Measurements from ENCODE around the gene TRIM32. TPM values are rescaled to one million over a fixed set of nuclear protein-coding genes. Genes with fewer than 3 reads are reported as not detected.
A peak's percentile ranks its signal among the peaks of the same experiment; 100 is the strongest.

TRIM32 gene
- total and polyA plus RNA-seq, 2 of the 13 experiments (the other 11 are each of a cell fraction or from before 2014, with no cell fraction given) = 6.5 to 7.7 TPM

GRCh38 chr9:116686693-116687073 is 422 bp upstream of the TRIM32 start (continued):
- TF ChIP-seq ZNF329 (CRISPR knock-in tag; IDR thresholded peaks at IDR 0.05; ENCODE audit: low read depth) (no peak), ZNF296 (CRISPR knock-in tag; conservative IDR thresholded peaks at IDR 0.05) (no peak), RCOR2 (CRISPR knock-in tag; IDR thresholded peaks at IDR 0.05) (peak; percentile 63; the same call in 1 of the 2 replicates), THAP9 (CRISPR knock-in tag; IDR thresholded peaks at IDR 0.05; ENCODE audit: borderline replicate concordance) (0 out of 2 replicates have a peak, but pooled peaks have one; percentile 16), ADNP (CRISPR knock-in tag; IDR thresholded peaks at IDR 0.05) (0 out of 2 replicates have a peak, but pooled peaks have one; percentile 74), NCOA2 (CRISPR knock-in tag; IDR thresholded peaks at IDR 0.05) (no peak), ZNF138 (CRISPR knock-in tag; IDR thresholded peaks at IDR 0.05; ENCODE audit: low read depth) (no peak), ZNF136 (CRISPR knock-in tag; IDR thresholded peaks at IDR 0.05; ENCODE audit: low read depth) (0 out of 2 replicates have a peak, but pooled peaks have one; percentile 63), ZNF598 (CRISPR knock-in tag; IDR thresholded peaks at IDR 0.05; ENCODE audit: borderline replicate concordance) (peak; percentile 80; the same call in 1 of the 2 replicates), RBAK (CRISPR knock-in tag; IDR thresholded peaks at IDR 0.05) (0 out of 2 replicates have a peak, but pooled peaks have one; percentile 36), CEBPB (IDR thresholded peaks at IDR 0.05; ENCODE audit: borderline replicate concordance, low read depth, low read length) (no peak), GLI4 (CRISPR knock-in tag; IDR thresholded peaks at IDR 0.05; ENCODE audit: borderline replicate concordance) (0 out of 2 replicates have a peak, but pooled peaks have one; percentile 51), FOXC1 (CRISPR knock-in tag; IDR thresholded peaks at IDR 0.05; ENCODE audit: borderline replicate concordance) (peak; percentile 73; the same call in 1 of the 2 replicates), ZNF709 (CRISPR knock-in tag; IDR thresholded peaks at IDR 0.05) (peak; percentile 29; the same call in 1 of the 2 replicates), ZMYM3 (CRISPR knock-in tag; IDR thresholded peaks at IDR 0.05) (peak; percentile 97), ZNF589 (CRISPR knock-in tag; conservative IDR thresholded peaks at IDR 0.05) (no peak), GZF1 (CRISPR knock-in tag; IDR thresholded peaks at IDR 0.05) (peak; percentile 32; the same call in 1 of the 2 replicates), FOXA3 (CRISPR knock-in tag; IDR thresholded peaks at IDR 0.05) (no peak), MIER2 (CRISPR knock-in tag; IDR thresholded peaks at IDR 0.05) (no peak), ZMAT3 (CRISPR knock-in tag; conservative IDR thresholded peaks at IDR 0.05) (0 out of 2 replicates have a peak, but pooled peaks have one; percentile 13)
- TF ChIP-seq, protein P1, sequence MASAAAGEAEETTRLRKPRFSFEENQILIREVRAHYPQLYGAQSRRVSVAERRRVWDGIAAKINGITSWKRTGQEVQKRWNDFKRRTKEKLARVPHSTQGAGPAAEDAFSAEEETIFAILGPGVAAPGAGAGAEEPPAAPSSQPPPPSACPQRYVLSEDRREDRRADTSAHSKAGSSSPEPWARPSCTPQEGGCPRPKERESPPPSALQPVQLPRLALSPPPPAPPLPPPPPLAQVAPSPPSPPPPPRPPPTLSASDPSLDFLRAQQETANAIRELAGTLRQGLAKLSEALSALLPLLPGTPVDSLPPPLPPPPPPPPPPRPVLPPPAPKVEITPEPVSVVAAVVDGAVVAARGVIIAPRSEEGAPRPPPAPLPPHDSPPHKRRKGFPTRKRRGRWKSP (CRISPR knock-in tag; IDR thresholded peaks at IDR 0.05) = 0 out of 2 replicates have a peak, but pooled peaks have one; percentile 49
- TF ChIP-seq, protein P2, sequence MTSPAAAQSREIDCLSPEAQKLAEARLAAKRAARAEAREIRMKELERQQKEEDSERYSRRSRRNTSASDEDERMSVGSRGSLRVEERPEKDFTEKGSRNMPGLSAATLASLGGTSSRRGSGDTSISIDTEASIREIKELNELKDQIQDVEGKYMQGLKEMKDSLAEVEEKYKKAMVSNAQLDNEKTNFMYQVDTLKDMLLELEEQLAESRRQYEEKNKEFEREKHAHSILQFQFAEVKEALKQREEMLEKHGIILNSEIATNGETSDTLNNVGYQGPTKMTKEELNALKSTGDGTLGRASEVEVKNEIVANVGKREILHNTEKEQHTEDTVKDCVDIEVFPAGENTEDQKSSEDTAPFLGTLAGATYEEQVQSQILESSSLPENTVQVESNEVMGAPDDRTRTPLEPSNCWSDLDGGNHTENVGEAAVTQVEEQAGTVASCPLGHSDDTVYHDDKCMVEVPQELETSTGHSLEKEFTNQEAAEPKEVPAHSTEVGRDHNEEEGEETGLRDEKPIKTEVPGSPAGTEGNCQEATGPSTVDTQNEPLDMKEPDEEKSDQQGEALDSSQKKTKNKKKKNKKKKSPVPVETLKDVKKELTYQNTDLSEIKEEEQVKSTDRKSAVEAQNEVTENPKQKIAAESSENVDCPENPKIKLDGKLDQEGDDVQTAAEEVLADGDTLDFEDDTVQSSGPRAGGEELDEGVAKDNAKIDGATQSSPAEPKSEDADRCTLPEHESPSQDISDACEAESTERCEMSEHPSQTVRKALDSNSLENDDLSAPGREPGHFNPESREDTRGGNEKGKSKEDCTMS (CRISPR knock-in tag; conservative IDR thresholded peaks at IDR 0.05) = no peak
- TF ChIP-seq, protein P3, sequence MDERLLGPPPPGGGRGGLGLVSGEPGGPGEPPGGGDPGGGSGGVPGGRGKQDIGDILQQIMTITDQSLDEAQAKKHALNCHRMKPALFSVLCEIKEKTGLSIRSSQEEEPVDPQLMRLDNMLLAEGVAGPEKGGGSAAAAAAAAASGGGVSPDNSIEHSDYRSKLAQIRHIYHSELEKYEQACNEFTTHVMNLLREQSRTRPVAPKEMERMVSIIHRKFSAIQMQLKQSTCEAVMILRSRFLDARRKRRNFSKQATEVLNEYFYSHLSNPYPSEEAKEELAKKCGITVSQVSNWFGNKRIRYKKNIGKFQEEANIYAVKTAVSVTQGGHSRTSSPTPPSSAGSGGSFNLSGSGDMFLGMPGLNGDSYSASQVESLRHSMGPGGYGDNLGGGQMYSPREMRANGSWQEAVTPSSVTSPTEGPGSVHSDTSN (CRISPR knock-in tag; IDR thresholded peaks at IDR 0.05) = no peak
